Stimulated activated naive B cell treated with anti-CD40 and anti-IgM and Interleukin-4, amounts not matched to agents 10 μg/mL and 1 μg/mL and 100 μg/mL, for 72 hours (primary cell): ENCODE data around the gene MRRF.

ENCODE experiments used
- ATAC-seq, 2 donors: fragments of 150-1000 bp; cut with Tn5 transposase; replicated peaks; 2 replicates each; pipeline ENCODE4 v1.10.0; 2021; ENCODE audit warnings: moderate library complexity in 1 of 2
- DNase-seq: peaks from one replicate; pipeline ENCODE4 v3.0.0; 2021
- H3K27ac Mint-ChIP-seq: one replicate; pipeline ENCODE4 v1.8.0; 2022; ENCODE audit warnings: mild to moderate bottlenecking, mixed read lengths
- H3K27me3 Mint-ChIP-seq, 2 donors: one replicate each; pipeline ENCODE4 v1.8.0; 2022; ENCODE audit warnings: mixed read lengths in 2 of 2
- H3K36me3 Mint-ChIP-seq, 2 donors: one replicate each; pipeline ENCODE4 v1.8.0; 2022; ENCODE audit warnings: mixed read lengths in 2 of 2, mild to moderate bottlenecking in 1 of 2
- H3K4me1 Mint-ChIP-seq, 2 donors: one replicate each; pipeline ENCODE4 v1.8.0; 2022; ENCODE audit warnings: mixed read lengths in 2 of 2, mild to moderate bottlenecking in 1 of 2
- H3K4me3 Mint-ChIP-seq, 2 donors: one replicate each; pipeline ENCODE4 v1.8.0; 2022; ENCODE audit warnings: mild to moderate bottlenecking in 2 of 2, mixed read lengths in 2 of 2, moderate library complexity in 1 of 2
- H3K9me3 Mint-ChIP-seq, 2 donors: one replicate each; pipeline ENCODE4 v1.8.0; 2022; ENCODE audit warnings: mixed read lengths in 2 of 2, mild to moderate bottlenecking in 1 of 2

MRRF gene

DNA sequence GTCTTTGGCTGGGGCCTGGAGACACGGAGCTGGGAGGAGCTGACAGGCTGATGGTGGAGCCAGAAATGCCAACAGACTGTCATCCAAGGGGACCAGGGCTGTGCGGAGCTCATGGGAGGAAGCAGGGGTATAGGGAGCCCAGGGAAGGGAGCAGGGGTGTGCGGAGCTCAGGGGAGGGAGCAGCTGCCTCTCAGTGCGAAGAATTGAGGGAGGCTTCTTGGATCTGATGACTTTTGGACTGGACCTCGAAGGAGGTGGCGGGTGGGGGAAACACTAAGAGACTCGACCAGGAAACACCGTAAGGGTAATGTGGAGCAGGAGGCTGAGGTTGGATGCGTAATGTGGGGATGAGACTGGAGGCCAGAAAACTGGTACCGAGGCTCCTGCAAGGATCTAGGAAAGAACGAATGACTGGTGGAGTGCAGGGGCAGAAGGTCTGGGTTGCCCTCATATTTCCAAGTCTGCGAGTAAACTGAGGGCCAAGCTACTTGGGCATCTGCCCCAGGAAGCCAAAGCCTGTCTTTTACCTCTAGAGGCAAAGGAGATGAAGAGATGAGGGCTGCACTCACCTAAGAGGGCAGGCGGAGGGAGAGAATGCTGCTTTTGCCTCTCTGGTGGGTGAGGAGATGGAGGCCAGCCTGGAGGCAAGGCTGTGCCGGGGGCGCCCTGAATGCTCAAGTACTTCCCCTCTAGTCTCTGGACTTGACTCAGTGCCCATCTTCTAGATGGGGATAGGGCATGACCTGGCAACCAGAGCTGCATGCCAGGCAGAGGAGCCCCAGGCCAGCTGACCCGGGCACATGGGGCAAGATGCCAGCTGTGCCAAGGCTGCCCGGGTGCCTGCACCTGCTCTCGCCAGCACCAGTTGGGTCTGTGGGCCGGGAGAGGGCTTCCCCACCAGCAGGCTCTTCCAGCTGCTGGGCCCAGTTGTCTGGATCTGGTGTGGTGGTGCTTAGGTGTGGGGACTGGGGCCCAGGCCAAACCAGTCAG lies 108.5 kb downstream of the MRRF start:
- peaks cover 46 to 90% of the 10 kb centered on the region in 2 donors for H3K4me1 Mint-ChIP-seq
- H3K27me3 Mint-ChIP-seq: no peaks in the 10 kb centered on the region
- DNase-seq (no peak), ATAC-seq (no peak)
- peaks cover 0 to 2% of the 10 kb centered on the region in 2 donors for H3K9me3 Mint-ChIP-seq
- peaks cover 0 to 4% of the 10 kb centered on the region in 2 donors for H3K36me3 Mint-ChIP-seq
- H3K27ac Mint-ChIP-seq: no peak overlapping the region
- H3K4me3 Mint-ChIP-seq: no peak overlapping the region

DNA sequence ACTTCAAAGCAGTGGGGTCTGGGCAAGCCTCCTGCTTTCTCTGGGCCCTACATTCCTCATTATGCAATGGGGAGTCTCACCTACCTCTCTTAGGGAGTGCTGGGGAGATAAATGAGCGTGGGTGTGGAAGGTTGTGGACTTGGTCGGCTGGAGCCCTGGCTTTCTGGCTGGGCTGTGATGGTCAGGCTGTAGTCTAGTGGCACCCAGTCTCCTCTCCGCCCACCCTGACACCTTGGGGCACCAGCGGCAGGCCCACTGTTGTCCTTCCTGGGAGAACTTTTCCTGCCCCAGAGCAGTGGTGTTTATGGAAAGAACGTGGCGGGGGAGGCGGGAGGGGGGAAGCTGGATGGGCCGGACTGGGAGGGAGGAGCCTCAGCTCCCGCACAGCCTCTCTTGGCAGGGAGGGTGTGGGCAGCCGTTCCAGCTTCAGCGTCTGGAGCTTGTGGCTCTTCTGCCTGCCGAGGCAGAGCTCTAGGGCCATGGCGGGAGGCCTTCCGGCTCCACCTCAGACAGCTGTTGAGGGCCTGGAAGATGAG lies 110.3 kb downstream of the MRRF start:
- Mint-ChIP-seq H3K4me1 (peaks cover 48 to 82% of the 10 kb centered on the region in 2 donors), H3K4me3 (no peak overlapping the region), H3K36me3 (peaks cover 7 to 22% of the 10 kb centered on the region in 2 donors), H3K27me3 (no peaks in the 10 kb centered on the region), H3K27ac (no peak overlapping the region), H3K9me3 (peaks cover 0 to 2% of the 10 kb centered on the region in 2 donors)
- DNase-seq (no peak), ATAC-seq (no peak)

DNA sequence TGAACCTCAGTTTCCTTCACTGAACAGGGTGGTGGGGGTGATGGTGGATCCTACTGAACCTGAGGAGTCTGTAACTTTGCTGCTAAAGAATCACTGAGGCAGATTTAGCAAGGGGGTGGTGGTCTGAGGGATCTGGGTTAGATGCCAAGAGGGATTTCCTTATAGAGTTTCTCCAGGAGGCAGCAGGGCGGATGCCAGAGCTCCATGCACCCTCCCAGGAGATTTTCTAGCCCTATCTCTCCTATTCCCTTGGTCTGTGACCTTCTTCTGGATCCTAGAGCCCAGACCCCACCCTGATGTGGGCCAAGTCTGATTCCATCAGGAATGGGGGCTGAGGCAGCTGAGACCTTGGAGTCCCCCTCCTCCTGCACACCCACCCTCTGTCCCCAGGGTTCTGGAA lies 112.1 kb downstream of the MRRF start:
- Mint-ChIP-seq H3K4me3 (no peak overlapping the region), H3K27ac (no peak overlapping the region), H3K27me3 (no peaks in the 10 kb centered on the region), H3K36me3 (peaks cover 13 to 32% of the 10 kb centered on the region in 2 donors), H3K9me3 (peaks cover 0 to 2% of the 10 kb centered on the region in 2 donors), H3K4me1 (peaks cover 37 to 64% of the 10 kb centered on the region in 2 donors)
- DNase-seq (no peak), ATAC-seq (no peak)

DNA sequence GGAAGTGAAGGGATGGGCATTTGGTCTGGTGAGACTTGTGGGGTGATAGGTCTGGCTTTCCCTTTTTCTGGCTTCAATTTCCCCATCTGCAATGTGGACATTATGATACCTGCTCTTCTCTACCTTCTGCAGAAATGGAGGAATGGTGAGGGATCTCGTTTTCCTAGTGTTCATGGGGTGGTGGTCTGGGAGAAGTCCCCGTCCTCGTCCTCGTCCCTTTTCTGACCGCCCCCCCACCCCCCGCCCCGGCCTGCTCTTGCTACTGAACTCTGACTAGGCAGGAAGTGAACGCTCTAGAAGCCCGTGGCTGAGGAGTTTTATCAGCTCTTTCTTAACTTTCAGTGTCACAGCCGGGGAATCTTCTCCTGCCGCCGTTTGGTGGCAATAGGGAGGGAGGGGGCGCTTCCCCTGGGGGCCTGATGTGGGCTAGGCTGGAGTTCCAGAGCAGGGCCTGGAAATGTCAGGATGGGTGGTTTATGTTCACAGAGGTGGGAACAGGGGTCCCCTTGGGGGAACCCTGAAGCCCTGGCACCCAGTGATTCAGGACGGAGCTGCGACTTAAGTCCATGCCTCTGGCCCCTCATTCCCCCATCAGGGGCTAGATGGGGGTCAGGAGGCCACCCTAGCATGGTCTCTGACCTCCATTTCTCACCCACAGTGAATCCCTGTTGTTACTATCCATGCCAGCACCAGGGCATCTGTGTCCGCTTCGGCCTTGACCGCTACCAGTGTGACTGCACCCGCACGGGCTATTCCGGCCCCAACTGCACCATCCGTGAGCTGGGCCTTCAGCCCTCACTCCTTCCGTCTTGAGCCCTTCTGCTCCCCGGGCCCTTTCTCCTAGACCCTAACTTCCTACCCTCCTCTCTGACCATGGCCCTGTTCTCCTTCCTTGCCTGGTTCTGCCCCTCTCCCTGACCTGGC lies 112.8 kb downstream of the MRRF start:
- Mint-ChIP-seq H3K4me3 (peak overlapping the region in 1 of 2 donors; percentile 52), H3K4me1 (peaks cover 31 to 57% of the 10 kb centered on the region in 2 donors), H3K9me3 (peaks cover 0 to 2% of the 10 kb centered on the region in 2 donors), H3K36me3 (peaks cover 14 to 32% of the 10 kb centered on the region in 2 donors), H3K27me3 (no peaks in the 10 kb centered on the region), H3K27ac (peak overlapping the region; percentile 56)
- peak in 1 of 2 donors; percentile 48 for ATAC-seq
- DNase-seq: no peak

DNA sequence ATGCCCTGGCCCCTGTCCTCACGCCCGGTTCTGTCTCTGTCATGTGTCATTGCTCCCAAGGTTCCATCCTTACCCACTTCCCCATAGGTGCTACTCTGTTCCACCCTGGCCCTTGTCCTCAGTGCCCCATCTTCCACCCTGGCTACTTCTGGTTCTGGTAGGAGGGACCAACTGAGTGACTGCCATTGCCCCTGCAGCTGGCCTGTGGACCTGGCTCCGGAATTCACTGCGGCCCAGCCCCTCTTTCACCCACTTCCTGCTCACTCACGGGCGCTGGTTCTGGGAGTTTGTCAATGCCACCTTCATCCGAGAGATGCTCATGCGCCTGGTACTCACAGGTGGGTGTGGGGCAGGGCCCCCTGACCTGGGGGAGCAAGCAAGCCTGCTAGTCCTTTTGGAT lies 113.6 kb downstream of the MRRF start:
- peaks cover 19 to 39% of the 10 kb centered on the region in 2 donors for H3K36me3 Mint-ChIP-seq
- H3K27ac Mint-ChIP-seq: no peak overlapping the region
- no peak for ATAC-seq
- H3K4me1 Mint-ChIP-seq: peaks cover 31 to 50% of the 10 kb centered on the region in 2 donors
- no peak overlapping the region for H3K4me3 Mint-ChIP-seq
- DNase-seq: no peak
- H3K27me3 Mint-ChIP-seq: no peaks in the 10 kb centered on the region
- H3K9me3 Mint-ChIP-seq: peaks cover 0 to 2% of the 10 kb centered on the region in 2 donors

DNA sequence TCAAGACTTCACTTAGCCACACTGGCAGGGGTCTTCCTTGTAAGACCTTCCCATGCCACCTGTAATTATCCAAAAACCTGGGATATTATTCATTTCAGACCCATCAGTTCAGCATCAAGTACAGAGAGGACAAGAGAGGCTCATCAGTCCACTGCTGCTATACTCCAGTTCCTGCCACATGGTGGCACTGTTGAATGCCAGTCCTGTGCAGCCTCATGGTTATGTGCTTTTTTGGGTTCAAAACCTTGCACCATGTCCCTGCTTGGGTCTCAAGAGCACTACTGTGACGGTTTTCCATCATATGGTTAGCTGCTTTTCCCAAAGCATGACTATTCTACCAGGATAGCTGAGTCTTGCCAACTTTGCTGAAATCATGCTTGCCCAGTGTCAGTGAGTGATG lies 114.7 kb downstream of the MRRF start:
- Mint-ChIP-seq H3K36me3 (peaks cover 19 to 43% of the 10 kb centered on the region in 2 donors), H3K4me3 (no peak overlapping the region)

DNA sequence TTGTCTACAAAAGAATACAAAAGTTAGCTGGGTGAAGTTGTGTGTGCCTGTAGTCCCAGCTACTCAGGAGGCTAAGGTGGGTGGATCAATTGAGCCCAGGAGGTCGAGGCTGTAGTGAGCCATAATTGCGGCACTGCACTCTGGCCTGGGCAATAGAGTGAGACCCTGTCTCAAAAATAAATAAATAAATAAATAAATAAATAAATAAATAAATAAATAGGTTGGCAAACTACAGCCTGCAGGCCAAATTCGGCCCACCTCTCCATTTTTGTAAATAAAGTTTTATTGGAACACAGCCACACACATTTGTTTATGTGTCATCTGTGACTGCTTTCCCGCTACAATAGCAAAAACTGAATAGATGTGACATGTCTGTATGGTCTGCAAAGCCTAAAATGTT lies 115.6 kb downstream of the MRRF start:
- H3K4me3 Mint-ChIP-seq: no peak overlapping the region
- DNase-seq (no peak), ATAC-seq (no peak)
- peaks cover 39 to 45% of the 10 kb centered on the region in 2 donors for H3K4me1 Mint-ChIP-seq
- H3K36me3 Mint-ChIP-seq: peaks cover 19 to 43% of the 10 kb centered on the region in 2 donors
- peaks cover 0 to 2% of the 10 kb centered on the region in 2 donors for H3K9me3 Mint-ChIP-seq
- H3K27me3 Mint-ChIP-seq: no peaks in the 10 kb centered on the region
- H3K27ac Mint-ChIP-seq: no peak overlapping the region

More for the DNA sequence above, 114.7 kb downstream of the MRRF start:
- H3K27ac Mint-ChIP-seq: no peak overlapping the region
- peaks cover 0 to 2% of the 10 kb centered on the region in 2 donors for H3K9me3 Mint-ChIP-seq
- peaks cover 35 to 52% of the 10 kb centered on the region in 2 donors for H3K4me1 Mint-ChIP-seq
- DNase-seq (no peak), ATAC-seq (no peak)
- no peaks in the 10 kb centered on the region for H3K27me3 Mint-ChIP-seq
